GM12874 (cell line): Measurements from ENCODE around the gene TNFRSF8.

Source experiments
- TF ChIP-seq, protein P1 (sequence below): IDR thresholded peaks from 2 replicates; pipeline ENCODE4 v1.5.1; 2011; ENCODE audit warnings: low read depth, mild to moderate bottlenecking, control low read depth, low read length, moderate library complexity; ENCODE audit not compliant: insufficient read depth

TNFRSF8 gene

GRCh38 chr1:12146343-12147112 is 83.4 kb downstream of the TNFRSF8 start:
- TF ChIP-seq, protein P1, sequence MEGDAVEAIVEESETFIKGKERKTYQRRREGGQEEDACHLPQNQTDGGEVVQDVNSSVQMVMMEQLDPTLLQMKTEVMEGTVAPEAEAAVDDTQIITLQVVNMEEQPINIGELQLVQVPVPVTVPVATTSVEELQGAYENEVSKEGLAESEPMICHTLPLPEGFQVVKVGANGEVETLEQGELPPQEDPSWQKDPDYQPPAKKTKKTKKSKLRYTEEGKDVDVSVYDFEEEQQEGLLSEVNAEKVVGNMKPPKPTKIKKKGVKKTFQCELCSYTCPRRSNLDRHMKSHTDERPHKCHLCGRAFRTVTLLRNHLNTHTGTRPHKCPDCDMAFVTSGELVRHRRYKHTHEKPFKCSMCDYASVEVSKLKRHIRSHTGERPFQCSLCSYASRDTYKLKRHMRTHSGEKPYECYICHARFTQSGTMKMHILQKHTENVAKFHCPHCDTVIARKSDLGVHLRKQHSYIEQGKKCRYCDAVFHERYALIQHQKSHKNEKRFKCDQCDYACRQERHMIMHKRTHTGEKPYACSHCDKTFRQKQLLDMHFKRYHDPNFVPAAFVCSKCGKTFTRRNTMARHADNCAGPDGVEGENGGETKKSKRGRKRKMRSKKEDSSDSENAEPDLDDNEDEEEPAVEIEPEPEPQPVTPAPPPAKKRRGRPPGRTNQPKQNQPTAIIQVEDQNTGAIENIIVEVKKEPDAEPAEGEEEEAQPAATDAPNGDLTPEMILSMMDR: no peak

- TF ChIP-seq, protein P1: no peak
Observed at GRCh38 chr1:12147201-12147701, 84.1 kb downstream of the TNFRSF8 start.

DNA sequence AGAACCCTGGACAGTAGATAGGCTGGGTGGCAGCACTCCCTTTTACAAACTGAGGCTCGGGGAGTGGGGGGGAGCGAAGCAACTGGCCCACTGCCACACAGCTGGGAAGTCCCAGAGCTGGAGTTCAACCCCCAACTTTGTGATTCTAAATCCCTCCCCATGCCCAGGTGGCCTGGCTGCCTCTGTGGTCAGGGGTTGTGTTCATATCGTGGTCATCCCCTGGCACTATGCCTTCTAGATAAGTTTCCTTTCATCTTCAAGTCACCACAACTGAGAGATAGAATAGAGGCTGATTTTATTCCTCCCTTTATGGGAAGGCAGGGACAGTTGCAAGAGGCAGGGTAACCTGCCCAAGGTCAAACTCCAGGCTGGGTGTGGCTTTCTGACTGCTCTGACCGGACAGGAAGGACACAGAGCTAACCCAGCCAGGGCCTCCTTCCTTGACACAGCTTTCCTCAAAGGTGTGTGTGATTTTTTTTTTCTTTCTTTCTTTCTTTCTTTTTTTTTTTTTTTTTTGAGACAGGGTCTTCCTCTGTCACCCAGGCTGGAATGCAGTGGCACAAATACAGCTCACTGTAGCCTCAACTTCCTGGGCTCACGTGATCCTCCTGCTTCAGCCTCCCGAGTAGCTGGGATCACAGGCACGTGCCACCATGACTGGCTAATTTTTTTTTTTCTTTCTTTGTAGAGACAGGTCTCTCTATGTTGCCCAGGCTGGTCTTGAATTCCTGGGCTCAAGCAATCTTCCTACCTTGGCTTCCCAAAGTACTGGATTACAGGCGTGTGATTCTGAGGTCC is 85.3 kb downstream of the TNFRSF8 start:
- TF ChIP-seq, protein P1: no peak

- TF ChIP-seq, protein P1: no peak
Observed at GRCh38 chr1:12148958-12149790, 86.1 kb downstream of the TNFRSF8 start.

DNA sequence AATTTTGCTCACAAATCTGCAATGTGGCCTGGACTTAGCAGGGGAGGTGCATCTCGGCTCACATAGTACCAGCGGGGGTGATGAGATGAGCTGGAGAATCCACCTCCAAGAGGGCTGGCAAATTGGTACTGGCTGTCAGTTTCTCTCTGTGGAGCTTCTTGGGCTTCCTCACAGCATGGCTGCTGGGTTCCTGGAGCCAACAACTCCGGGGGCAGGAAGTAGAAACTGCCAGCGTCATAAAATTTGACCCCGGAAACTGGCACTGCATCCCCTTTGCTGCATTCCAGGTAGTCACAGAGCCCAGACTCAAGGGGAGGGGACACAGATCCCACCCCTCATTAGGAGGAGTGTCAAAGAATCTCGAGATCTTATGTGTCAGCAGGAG is 86.7 kb downstream of the TNFRSF8 start:
- TF ChIP-seq, protein P1: no peak

DNA sequence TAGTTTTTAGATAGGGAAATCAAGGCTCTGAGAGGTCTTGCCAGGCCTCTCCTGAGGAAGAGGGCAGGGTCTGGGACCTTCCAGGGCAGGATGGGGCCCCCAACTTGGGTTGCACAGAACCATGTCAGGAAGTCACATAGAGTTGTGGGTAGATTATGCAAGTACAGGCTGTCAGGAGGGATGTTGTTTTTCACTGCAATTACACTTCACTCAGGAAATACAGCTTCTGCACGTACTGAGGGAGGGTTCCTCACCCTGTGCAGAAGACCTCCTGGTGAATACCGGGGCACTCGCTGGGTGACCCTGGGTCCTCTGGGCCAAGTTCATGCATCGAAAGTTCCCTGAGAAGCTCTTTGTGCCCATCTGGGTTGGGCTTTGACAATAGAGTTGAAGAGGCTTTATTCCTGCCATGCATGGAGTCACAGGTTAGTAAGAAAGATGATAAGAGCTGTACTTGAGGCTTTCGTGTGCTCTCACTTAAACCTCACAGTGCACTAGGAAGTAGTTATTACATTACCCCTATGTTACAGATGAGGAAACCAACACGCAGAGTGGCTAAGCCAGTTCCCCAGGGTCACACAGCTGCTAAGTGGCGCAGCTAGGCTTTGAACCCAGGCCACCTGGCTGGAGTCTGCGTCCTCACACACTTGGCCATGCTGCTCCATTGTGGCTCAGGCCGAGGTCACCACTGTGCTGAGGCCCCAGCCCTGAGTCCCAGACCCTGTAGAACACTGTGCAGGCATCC is 87.5 kb downstream of the TNFRSF8 start:
- TF ChIP-seq, protein P1: no peak
